ENCODE results near the gene STOM.

DNA sequence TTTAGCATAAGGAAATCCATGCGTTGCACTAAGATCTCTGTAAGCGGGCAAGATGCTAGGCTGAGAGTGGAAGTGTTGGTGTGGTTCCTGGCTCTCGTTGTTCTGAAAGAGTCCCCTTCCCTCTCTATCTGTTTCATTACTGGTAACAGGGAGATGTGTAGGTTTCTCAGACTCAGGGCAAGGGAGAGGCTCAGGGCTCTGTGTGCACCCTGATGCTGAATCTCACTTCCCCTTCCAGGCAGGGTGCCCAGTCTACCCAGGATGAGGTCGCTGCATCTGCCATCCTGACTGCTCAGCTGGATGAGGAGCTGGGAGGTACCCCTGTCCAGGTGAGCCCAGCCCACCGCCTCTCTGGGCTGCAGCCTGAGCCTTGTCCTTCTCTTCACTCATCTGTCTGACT is 45.7 kb downstream of the STOM start:
- no peak for TF ChIP-seq FOXK2 (IDR thresholded peaks at IDR 0.05)
- TF ChIP-seq ELF4 (IDR thresholded peaks at IDR 0.05) = no peak
- no peak for TF ChIP-seq ZNF384 (IDR thresholded peaks at IDR 0.05)
- no peak for TF ChIP-seq TARDBP (IDR thresholded peaks at IDR 0.05)
- TF ChIP-seq BHLHE40 (IDR thresholded peaks at IDR 0.05; ENCODE audit: borderline replicate concordance) = no peak
- no peak for TF ChIP-seq SUZ12 (IDR thresholded peaks at IDR 0.05)
- TF ChIP-seq SP1 (IDR thresholded peaks at IDR 0.05) = no peak
- TF ChIP-seq CTBP1 (IDR thresholded peaks at IDR 0.05; ENCODE audit: borderline replicate concordance) = no peak
- TF ChIP-seq NFRKB (IDR thresholded peaks at IDR 0.05) = no peak
- TF ChIP-seq, protein P1, sequence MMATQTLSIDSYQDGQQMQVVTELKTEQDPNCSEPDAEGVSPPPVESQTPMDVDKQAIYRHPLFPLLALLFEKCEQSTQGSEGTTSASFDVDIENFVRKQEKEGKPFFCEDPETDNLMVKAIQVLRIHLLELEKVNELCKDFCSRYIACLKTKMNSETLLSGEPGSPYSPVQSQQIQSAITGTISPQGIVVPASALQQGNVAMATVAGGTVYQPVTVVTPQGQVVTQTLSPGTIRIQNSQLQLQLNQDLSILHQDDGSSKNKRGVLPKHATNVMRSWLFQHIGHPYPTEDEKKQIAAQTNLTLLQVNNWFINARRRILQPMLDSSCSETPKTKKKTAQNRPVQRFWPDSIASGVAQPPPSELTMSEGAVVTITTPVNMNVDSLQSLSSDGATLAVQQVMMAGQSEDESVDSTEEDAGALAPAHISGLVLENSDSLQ (IDR thresholded peaks at IDR 0.05) = no peak
- TF ChIP-seq FOXM1 (IDR thresholded peaks at IDR 0.05; ENCODE audit: borderline replicate concordance) = no peak
- TF ChIP-seq ARNT (IDR thresholded peaks at IDR 0.05) = no peak
- no peak for TF ChIP-seq FOXA1 (IDR thresholded peaks at IDR 0.05)

Data from HEK293T (cell line).